Brain microvascular endothelial cell (primary cell): Measurements from ENCODE around the gene OPHN1.
A peak's percentile ranks its signal among the peaks of the same experiment; 100 is the strongest.
"Not testable (repeated sequence)": the region's sequence is repeated elsewhere in the genome, so short reads cannot be mapped to it uniquely, and the experiment has no call there.

Experiments used
- DNase-seq: peaks from one replicate; pipeline ENCODE4 v3.0.0-alpha.2; 2020
- H3K27ac ChIP-seq: fragments of 250-450 bp; sonication (Bioruptor Pico); 2 replicates; pipeline ENCODE4 v1.5.1; 2020; ENCODE audit warnings: mild to moderate bottlenecking, moderate library complexity
- H3K27me3 ChIP-seq: fragments of 250-450 bp; sonication (Bioruptor Pico); replicated peaks from 2 replicates; pipeline ENCODE4 v1.5.1; 2020; ENCODE audit warnings: mild to moderate bottlenecking
- H3K36me3 ChIP-seq: fragments of 250-450 bp; sonication (Bioruptor Pico); replicated peaks from 2 replicates; pipeline ENCODE4 v1.5.1; 2020; ENCODE audit warnings: mild to moderate bottlenecking
- H3K4me3 ChIP-seq: 2 replicates; pipeline ENCODE4 v1.5.1; 2011; ENCODE audit warnings: low read depth, mild to moderate bottlenecking, control low read depth, low read length, moderate library complexity
- CTCF ChIP-seq: IDR thresholded peaks from 2 replicates; pipeline ENCODE4 v1.5.1; 2011; ENCODE audit warnings: low read depth, mild to moderate bottlenecking, moderate library complexity, low read length, control low read depth, inconsistent platforms; ENCODE audit errors: missing control alignments
- in situ Hi-C: cut with HindIII; loops from 2 replicates; pipeline ENCODE4 v1.10.0; 2017; ENCODE audit warnings: low sequenced_read_pairs, low pct_ligation_motif_present

OPHN1 gene

GRCh38 chrX:68286980-68287379, 146.3 kb downstream of the OPHN1 start:
- no peak overlapping the region for H3K27ac ChIP-seq
- no peaks in the 10 kb centered on the region for H3K27me3 ChIP-seq
- no peak for TF ChIP-seq CTCF
- H3K4me3 ChIP-seq = no peak overlapping the region
- no peaks in the 10 kb centered on the region for H3K36me3 ChIP-seq
- no peak for DNase-seq
- in situ Hi-C loops = no loop called here

GRCh38 chrX:68286076-68286475, 147.2 kb downstream of the OPHN1 start:
- H3K36me3 ChIP-seq = no peaks in the 10 kb centered on the region
- in situ Hi-C loops = no loop called here
- no peak for DNase-seq
- H3K4me3 ChIP-seq = no peak overlapping the region
- no peak for TF ChIP-seq CTCF
- no peak overlapping the region for H3K27ac ChIP-seq
- no peaks in the 10 kb centered on the region for H3K27me3 ChIP-seq

GRCh38 chrX:68284281-68284904, 148.9 kb downstream of the OPHN1 start:
- no peak overlapping the region for H3K27ac ChIP-seq
- TF ChIP-seq CTCF = no peak
- no peak for DNase-seq
- no peaks in the 10 kb centered on the region for H3K36me3 ChIP-seq
- in situ Hi-C loops = no loop called here
- no peaks in the 10 kb centered on the region for H3K27me3 ChIP-seq
- H3K4me3 ChIP-seq = no peak overlapping the region

GRCh38 chrX:68273887-68274286, 159.4 kb downstream of the OPHN1 start:
- H3K27me3 ChIP-seq = no peaks in the 10 kb centered on the region
- in situ Hi-C loops = no loop called here
- TF ChIP-seq CTCF = peak; percentile 27
- no peaks in the 10 kb centered on the region for H3K36me3 ChIP-seq
- no peak for DNase-seq
- H3K27ac ChIP-seq = no peak overlapping the region
- no peak overlapping the region for H3K4me3 ChIP-seq

- H3K4me3 ChIP-seq, in situ Hi-C loops, H3K27ac ChIP-seq, DNase-seq, H3K27me3 ChIP-seq, H3K36me3 ChIP-seq: not testable (repeated sequence)
Measured at GRCh38 chrX:68264793-68265192, 168.5 kb downstream of the OPHN1 start.

- no peak overlapping the region for H3K27ac ChIP-seq
- H3K4me3 ChIP-seq = no peak overlapping the region
- no peaks in the 10 kb centered on the region for H3K36me3 ChIP-seq
- no peak for TF ChIP-seq CTCF
- no peaks in the 10 kb centered on the region for H3K27me3 ChIP-seq
- DNase-seq = no peak
- in situ Hi-C loops = no loop called here
Measured at GRCh38 chrX:68261060-68261672, 172.1 kb downstream of the OPHN1 start.
